ENCODE results near the gene DAP.
"Not testable (repeated sequence)": the region's sequence is repeated elsewhere in the genome, so short reads cannot be mapped to it uniquely, and the experiment has no call there.

The DAP gene

DNA sequence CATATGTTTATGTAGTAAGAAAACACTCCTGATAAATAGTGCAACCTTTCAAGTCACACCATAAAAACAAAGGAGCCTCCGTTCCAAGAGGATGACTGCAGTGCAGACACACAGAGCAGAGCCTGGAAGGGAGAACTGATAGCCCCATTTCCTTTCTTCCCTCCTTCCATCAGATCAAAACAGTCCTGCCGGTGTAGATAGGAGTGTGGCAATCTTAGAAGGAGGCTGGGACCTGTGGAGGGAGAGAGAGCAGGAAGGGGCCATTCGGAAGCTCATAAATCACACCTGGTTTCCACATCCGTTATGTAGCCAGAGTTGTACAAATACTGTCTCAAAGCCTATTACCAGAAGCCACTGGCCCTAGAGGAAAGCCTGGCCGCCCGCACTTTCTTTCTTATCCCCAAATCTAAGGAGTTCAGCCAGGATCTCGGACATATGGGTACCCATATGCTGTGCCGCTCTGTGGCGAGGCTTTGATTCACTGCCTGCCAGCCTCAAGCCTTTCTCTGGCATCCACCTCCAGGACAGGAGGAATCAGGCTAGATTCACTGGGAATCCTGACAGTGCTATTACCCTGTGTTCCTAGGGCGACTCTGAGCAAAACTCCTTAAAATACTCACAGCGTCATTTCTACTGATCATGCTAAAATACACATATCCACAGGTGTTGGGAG lies 26.9 kb downstream of the DAP start:
- peak in 2 of 14 donors; percentile 19 to 91 for DNase-seq

DNA sequence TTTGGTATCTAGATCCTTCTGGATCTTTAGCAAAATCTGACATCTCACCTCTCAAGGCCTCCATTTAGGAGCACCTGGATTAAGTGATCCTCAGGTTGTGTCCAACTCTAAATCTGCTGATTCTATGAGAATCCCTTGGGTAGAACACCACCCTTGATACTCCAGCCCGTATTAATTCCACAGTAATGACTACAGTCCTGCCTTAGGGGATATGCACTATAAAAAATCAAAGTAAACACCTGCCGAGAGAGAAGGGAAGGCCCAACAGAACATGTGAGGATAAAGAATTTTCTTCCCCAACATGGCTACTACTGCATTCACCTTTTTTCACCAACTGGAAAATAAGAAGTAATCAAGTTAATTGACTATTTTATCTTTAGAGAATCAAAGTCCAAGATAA lies 27.6 kb downstream of the DAP start:
- DNase-seq = no peak

DNA sequence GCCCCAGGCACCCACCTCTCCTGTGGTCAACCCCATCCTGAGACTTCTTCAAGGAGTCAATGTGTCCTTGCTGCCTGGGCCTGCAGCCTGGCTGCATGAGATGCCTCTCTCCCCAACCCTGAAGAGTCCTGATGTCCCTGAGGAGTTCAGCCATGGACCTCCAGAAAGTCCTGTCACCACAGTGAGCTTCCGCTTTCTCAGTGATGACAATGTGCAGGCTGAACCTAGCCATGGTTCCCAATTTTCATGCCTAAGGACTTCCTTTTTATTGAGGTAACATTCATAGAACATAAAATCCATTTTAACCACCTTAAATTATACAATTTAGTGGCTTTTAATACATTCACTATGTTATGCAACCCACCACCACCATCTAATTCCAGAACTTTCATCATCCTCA lies 29.1 kb downstream of the DAP start:
- DNase-seq = no peak

DNA sequence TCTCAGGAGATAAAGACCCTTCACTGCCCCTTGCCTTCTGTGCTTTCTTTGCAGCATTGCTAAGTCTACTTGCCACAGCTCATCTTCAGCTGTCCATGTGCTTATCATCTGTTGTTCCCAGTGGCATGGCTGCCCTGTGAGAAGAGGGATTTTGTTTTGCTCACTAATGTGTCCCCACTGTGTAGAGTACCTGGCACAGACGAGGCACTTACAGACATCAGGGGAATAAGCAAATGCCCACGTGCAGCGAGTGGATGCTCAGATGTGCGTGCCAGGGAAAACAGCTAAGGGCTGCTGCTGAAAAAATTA lies 31.0 kb downstream of the DAP start:
- DNase-seq = no peak

DNA sequence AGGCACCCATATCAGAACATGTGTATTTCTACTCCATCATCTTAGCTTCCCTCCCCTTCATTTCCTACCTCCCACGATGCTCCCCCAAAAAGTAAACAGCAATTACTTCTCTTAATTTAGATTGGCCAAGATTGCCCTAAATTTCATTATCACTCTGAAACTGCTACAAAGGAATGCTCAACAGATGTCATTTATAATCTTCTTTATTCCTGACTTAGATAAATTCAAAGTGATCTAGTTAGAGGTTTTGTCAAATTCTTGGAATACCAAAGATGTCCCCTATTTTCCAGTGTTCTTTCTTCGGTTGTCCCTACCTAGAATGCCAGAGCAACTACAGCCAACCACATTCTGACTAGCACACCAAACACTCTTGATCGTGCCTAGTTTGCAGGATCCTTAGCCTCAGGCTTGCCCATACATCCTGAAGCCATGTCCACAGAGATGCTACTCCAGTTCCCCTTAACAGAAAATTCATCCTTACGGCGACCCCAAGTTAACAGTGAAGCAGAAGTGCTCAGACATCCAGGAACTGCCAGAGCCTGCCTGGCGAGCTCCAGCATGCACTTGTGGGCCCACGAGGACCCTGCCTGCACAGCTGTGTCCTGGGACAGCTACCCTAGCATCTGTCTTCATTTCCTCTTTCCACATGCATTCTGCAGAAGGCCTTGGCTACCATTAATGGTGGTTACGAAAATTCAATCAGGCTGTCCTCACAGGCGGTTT lies 31.6 kb downstream of the DAP start:
- peak in 2 of 14 donors; percentile 8 to 11 for DNase-seq

DNA sequence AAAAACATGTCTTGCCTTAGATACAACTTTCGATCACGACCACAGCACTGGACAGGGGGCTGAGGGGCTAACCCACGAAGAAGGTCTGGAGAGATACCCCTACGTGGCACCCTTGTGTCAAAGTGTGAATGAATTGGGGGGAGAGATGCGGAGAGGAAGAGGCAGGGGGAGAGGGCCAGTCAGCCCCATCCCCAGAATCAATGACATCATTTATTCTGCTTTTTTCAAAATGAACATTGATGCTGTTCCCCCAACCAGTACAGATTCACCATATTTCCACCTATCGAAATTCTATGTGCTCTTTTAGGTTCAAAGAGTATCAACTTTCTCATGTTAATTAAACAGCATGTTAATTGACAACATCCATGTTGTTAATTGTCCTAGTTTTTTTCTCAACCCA lies 32.4 kb downstream of the DAP start:
- no peak for DNase-seq

DNA sequence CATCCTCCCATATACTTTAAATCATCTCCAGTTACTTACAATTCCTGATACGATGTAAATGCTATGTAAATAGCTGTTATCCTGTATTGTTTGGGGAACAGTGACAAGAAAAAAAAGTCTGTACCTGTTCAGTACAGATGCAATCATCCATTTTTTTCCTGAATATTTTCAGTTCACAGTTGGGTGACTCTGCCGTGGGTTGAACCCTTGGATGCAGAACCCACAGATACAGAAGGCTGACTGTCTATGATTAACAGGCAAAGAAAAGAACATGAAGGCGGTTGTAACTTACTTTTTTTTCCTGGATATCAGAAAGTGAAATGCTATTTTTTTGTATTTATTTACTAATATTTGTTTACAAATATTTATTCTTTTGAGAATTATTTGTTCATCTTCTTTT lies 33.2 kb downstream of the DAP start:
- no peak for DNase-seq

DNA sequence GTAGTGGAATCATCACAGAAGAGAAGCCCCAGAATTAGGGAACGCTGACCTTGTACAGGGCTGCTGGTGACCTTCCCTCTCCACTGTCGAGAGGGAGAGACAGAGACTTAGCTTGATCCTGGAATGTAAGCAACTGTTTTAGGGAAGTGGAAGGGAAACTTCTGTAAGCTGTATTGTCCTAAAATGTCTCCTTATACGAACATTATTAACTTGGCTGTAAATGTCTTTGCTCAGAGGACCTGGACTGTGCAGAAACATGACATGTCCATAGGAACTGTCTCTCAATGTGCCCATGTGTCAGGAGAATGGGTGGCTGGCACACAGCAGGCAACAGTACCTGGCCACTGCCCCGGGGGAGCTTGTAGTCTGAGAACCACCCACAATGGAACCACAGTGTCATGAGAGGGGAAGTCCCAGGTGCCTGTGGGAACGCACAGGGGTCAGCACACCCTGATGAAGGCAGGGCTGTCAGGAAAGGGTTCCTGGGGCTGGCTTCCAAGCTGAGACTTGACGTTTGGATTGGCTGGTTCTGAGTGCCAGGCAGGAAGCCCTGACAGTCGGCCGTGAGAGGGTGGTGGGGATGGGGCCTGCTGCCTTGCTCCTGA lies 34.0 kb downstream of the DAP start:
- DNase-seq = no peak

DNA sequence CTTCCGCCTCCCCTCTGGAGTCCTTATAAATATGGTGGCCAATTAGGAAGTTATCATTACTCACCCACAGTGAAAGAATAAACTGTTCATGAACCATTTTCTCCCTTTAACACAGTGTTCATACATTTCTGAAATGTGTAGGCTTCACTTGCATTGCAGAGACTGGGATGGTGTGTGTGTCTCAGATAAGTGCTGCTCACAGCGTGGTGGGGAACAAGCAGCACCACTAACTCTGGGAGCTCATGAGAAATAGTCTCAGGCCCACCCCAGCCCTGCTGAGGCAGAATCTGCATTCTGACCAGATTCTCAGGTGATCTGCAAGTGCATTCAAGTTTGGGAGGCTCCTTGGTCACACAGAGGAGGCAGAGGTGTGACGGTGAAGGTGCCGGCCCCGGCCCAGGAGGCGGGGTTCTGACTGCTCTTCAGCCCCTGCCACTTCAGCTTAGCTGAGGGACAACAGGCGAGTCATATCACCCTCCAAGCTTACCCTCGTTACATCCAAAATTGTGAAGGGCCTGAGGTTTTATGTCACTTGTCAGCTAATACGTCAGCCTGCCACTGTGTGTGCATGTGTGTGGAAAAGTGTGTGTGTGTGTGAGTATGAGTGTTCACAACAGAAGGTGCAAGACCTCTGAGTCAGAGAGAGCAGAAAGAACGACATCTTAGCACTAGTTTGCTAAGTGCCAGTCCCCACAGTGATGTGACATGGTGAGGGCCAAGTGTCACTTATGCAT lies 34.7 kb downstream of the DAP start:
- DNase-seq = no peak

DNA sequence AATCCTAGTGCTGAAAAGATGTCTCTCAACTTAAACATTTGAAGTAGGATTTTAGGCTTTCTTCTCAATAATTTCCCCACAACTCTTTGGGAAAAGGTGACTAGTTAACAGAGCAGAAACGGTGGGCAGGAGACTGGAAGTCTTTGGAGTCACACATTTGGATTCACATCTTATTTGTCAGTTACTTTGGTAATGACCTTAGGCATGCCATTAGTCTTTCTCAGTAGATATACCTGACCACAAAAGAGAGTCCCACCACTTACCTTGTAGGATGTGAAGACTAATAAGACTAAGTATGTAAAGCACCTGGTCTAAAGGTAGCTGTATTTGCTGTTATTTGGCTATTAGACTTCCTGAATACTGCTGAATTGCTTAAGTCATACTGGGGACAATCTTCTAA lies 35.4 kb downstream of the DAP start:
- DNase-seq = no peak

DNA sequence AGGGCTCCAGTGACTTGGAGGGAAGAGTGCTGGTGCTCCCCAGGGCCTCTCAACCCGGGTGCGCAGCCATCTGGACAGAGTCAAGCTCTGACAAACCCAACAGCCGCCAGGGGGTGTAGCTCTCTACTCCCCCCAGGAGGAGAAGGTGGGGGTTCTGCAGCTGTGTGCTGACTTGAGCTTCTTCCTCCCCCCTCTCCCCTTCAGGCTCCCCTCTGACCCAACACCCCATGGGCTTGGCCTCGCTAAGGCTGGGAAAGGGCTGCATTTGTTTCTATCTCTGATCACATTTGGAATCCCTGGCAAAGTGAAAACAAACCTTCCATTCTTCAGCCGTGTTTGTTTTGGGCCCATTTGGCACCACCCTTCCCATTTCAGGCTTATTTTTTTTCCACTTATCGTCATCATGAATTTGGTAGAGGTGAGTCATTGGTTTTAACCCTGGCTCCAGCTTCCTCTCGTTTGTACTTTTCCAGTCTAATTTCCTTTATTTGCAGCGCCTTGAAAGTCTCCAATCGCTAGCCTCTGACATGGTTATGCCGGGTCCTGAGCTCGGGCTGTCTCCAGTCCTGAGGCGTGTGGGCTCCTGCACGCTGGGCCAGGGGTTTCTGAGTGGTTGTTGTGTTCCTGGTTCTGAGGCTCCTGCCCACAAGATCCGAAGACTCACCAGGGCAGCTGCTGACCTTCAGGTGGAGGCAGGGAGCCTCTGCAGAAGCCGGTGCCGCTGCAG lies 36.1 kb downstream of the DAP start:
- DNase-seq = peak in 1 of 14 donors; percentile 25

DNA sequence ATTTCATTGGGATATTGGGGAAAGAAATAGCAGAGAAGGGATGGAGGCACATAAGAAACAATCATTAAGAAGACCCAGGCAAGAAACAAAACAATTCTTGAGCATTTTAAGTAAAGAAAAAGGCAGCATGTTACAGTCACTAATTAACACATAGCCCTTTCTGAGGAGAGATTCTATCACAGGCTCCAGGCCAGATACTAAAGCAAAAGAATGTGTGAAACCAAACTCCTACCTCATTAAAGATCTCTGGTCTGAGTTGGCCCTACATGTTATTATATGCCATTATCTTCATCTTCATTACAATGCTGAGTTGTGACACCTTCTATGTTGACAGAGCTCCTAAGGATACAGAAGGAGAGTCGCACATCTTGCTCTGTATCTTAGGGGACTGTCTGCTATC lies 37.5 kb downstream of the DAP start:
- DNase-seq = no peak

DNA sequence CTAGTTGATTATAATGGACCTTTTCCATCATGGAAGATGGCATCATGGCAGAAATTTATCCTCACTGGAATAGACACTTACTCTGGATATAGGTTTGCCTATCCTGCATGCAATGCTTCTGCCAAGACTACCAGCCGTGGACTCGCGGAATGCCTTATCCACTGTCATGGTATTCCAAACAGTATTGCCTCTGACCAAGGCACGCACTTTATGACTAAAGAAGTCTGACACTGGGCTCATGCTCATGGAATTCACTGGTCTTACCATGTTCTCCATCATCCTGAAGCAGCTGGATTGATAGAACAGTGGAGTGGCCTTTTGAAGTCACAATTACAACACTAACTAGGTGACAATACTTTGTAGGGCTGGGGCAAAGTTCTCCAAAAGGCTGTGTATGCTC lies 40.3 kb downstream of the DAP start:
- DNase-seq = not testable (repeated sequence)

DNA sequence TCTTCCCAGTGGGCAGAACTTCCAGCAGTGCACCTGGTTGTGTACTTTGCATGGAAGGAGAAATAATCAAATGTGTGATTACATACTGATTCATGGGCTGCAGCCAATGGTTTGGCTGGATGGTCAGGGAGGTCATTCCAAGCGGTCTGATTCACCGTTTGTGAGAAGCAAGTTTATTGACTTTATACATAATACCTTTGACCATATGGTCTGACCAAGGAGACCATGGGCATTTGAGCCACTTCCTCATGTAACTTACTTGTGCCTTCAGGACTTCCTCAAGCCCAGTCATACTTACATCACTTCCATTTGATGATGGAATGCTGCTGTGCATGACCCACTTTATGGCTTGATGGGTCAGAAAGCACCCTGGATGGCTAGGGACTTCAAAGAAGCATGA lies 41.1 kb downstream of the DAP start:
- no peak for DNase-seq

DNA sequence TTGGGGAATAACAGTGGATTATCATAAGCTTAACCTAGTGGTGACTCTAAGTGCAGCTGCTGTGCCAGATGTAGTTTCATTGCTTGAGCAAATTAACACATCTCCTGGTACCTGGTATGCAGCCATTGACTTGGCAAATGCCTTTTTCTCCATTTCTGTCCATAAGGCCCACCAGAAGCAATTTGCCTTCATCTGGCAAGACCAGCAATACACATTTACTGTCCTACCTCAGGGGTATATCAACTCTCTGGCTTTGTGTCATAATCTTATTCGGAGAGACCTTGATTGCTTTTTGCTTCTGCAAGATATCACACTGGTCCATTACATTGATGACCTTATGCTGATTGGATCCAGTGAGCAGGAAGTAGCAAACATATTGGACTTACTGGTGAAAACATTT lies 42.4 kb downstream of the DAP start:
- not testable (repeated sequence) for DNase-seq

DNA sequence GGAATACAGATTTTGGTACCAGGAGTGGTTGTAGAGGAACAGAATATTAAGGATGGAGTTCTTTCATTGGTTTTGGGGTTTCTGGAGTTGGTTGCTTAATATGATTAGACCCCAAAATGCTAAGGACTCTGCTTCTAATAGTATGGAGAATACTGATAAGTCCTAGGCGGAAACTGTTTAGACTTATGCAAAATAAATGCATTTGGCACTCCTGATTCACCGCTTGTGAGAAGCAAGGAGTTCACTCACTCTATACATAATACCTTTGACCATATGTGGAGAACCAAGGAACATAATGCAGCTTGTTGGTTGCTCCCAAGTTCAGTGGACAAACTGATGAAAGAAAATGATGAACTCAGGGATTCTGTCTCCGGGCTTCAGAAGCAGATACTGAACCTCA lies 44.2 kb downstream of the DAP start:
- DNase-seq = not testable (repeated sequence)

DNA sequence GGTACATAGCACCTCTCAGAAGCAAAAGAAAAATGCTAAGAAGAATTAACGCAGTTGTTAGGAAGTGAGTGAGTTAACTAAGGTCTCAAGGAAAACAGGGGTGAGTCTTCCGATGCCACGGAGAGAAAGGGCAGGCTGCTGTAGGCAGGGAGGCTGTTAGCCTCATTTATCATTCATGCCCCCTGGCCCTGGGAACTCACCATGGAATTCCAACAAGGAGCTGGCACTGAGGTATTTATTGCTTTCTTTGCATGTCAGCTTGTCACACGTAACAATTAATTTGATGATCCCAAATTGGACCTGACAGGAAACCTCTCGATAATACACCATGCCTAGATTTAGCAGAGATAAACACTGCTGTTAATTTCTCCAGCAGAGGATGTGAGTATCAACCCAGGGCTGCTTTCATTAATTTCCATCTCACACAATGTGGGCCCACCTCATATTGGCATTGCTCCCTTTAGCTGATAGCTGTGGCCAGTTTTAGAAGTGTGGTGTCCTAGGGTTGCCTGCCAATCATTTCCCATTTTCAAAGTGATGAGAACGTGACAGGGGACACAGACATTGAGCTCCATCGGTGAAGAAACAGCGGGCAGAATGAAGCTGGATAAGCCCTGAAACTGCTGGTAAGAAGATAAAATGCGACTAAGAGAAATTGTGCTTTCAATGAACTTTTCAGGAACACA lies 45.3 kb downstream of the DAP start:
- no peak for DNase-seq

DNA sequence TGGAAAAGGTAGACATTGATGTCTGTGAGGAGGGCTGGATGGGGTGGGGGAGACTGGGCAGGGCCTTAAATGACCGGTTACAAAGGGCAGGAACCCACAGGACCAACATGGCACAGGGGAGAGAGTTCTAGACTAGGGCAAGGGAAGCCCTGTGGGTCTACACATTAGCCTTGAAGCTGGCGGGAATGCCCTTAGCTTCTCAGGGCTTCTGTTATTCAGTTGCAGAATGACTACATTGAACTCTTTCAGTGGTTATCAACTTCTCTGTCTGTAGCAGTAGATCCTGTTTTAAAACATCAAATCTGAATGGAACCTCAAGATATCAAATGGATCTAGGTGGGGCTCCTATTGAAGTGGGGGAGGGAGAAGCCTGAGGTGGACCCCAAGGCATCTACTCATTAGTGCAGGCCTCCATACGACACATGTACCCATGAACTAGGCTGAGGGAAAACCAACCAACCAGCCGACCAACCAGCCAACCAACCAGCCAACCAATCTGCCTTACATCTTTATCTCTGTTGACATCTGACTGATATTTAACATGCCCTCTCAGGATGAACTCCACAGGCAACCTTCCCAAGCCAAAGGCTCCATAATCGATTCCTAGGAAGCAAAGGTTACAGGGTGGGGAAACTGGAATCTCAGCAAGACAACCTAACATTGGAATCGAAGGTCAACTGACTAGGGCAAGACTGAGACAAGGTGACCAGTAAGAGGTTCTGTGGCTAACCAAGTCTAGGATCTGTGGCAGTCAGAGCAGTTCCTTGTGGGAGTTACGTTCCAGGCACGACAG lies 48.3 kb downstream of the DAP start:
- DNase-seq = no peak

DNA sequence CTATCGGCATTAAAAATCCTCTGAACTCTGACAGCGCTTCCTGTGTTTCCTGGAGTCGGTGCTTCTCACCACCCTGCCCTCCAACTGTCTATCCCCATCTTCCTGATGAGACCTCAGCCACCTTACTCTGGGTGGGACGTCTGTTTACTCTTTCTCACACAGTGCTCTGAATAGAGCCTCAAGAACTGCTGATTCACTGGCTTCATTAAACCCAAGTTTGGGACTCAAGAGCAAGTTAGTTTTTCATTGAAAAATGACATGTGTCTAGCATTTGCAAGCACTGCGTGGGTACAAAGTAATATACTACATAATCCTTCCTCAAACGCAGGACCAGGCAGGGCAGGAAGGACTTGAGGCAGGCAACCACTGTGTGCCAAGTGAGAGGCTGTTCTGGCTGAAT lies 49.5 kb downstream of the DAP start:
- no peak for DNase-seq

DNA sequence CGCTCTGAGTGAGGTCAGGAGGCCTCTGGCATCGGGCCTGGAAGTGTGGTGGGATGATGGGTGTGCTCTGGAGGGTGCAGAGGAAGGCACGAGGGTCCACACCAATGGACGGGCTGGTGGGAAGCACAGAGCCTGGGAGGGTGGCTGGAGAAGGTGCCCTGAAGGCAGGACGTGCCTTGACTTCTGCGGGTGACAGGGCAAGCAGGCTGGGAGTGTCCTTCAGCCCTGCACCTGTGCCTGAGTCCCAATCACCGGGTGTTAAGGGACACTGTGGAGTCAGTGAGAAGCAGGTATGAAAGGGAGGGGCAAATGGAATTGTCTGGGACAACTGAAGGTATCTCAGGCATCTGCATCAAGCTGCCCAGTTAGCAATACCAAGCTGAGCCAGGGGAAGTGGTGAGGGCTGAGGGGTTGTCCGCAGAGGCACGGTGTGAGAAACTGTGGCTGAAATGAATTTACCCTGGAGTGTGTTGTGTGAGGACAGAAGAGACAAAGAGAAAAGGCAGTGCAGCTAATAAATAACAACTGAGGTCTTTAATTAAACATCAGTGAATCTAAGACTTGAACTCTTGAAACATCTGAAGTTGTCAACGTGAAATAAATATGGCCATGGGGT lies 50.4 kb downstream of the DAP start:
- no peak for DNase-seq

DNA sequence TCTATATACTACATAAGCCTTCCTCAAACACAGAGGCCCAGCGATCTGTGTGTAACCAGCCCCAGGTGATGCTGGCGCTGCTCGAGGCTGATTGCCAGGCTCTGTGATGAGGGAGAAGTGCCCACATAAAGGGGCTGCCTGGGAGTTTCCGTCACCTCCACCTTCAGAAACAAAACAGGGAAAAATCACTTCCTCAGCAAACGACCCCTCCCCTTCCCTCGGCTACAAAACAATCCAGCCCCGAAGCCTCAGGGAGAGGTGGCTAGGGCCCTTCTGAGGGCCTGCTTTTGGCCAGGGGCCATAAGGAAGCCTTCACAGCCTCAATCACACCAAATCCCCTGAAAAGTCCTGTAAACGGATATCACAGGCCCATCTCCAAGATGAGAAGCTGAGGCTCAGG lies 51.1 kb downstream of the DAP start:
- no peak for DNase-seq

Data from C1 segment of cervical spinal cord (tissue), 14 donors.